CD4-positive, alpha-beta T cell treated with Interleukin-12 subunit alpha and Interleukin-12 subunit beta, for 1 hour (primary cell): ENCODE measurements around the gene RDH8.
A peak's percentile ranks its signal among the peaks of the same experiment; 100 is the strongest.
"Not testable (repeated sequence)": the region's sequence is repeated elsewhere in the genome, so short reads cannot be mapped to it uniquely, and the experiment has no call there.

ENCODE experiments used
- DNase-seq: peaks from one replicate; pipeline ENCODE4 v3.0.0-alpha.2; 2020

RDH8 gene

DNA sequence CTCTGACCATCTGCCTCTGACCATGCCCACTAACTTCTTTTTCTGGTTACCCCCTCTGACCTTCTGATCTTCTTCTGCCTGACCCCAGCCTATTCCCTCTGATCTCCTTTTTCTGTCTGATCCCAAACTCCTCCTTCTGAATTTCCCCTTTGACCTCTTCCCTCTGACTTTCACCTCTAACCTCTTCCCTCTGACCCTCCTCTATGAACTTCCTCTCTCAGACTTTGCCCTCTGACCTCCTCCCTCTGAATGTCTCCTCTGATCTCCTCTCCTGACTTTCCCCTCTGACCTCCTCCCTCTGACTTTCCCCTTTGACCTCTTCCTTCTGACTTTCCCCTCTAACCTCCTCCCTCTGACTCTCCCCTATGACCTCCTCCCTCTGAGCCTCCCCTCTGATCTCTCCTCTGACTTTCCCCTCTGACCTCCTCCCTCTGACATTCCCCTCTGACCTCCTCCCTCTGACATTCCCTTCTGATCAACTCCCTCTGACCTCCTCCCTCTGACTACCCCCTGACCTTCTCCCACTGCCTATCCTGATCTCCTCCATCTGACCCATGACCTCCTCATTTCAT is 6.4 kb upstream of the RDH8 start:
- DNase-seq = no peak

- no peak for DNase-seq
Measured at GRCh38 chr19:10007371-10008183, 5.7 kb upstream of the RDH8 start.

DNA sequence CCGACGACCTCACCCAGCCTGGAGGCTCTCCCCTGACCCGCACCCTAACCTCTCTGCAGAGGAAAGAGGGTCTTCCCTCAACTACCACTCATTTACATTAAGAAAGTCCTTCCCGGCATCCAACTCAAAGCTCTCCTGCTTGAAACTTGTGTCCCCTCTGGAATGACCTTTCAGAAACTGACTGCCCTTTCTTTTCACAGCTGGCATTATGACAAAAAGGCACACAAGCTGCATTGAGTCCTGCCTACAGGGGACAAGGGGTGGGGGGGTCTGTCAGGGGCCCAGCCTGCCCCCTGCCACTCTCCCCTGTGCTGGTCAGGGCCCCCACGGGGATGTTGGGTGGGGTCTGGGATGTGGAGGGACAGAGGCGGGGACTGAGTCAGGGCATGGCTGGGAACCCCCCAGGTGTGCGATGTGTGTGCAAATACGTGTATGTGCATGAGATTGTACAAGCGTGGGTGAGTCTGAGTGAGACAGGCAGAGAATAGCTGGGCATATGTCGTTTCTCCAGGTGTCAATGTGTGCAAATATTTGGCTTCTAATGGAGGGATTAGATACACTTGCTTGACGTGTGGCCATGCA is 5.0 kb upstream of the RDH8 start:
- no peak for DNase-seq

GRCh38 chr19:10009714-10010224 is 3.5 kb upstream of the RDH8 start:
- DNase-seq = no peak

DNA sequence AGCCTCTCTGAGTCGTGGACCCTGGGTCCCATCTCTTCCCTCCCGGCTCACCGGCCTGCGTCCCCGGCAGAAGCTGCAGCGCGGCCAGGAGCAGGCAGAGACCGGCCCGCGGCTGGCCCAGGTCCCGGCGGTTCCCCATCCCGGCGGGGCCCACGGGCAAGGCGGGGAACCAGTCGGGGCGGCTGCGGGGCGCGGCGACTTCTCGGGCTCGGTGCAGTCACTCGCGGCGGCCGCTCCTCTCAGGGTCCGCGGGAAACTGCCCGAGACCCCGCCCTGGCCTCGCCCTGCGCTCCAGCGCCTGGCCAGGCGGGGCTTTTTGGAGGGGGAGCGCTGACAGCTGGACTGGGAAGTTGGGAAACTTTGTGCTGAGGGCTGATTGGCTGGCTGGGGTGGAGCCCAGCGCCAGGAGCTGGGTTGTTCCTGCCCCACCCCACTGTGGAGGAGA is 3.0 kb upstream of the RDH8 start, which contains the start of gene COL5A3:
Gene COL5A3, minus strand, starts transcription at position 258 of the 445 bp plus-strand sequence. Its CDS starts 119 bp downstream, at position 139.
- DNase-seq = no peak

GRCh38 chr19:10010939-10011338 is 2.3 kb upstream of the RDH8 start:
- no peak for DNase-seq

- no peak for DNase-seq
Measured at GRCh38 chr19:10011974-10012373, 1.3 kb upstream of the RDH8 start.

DNA sequence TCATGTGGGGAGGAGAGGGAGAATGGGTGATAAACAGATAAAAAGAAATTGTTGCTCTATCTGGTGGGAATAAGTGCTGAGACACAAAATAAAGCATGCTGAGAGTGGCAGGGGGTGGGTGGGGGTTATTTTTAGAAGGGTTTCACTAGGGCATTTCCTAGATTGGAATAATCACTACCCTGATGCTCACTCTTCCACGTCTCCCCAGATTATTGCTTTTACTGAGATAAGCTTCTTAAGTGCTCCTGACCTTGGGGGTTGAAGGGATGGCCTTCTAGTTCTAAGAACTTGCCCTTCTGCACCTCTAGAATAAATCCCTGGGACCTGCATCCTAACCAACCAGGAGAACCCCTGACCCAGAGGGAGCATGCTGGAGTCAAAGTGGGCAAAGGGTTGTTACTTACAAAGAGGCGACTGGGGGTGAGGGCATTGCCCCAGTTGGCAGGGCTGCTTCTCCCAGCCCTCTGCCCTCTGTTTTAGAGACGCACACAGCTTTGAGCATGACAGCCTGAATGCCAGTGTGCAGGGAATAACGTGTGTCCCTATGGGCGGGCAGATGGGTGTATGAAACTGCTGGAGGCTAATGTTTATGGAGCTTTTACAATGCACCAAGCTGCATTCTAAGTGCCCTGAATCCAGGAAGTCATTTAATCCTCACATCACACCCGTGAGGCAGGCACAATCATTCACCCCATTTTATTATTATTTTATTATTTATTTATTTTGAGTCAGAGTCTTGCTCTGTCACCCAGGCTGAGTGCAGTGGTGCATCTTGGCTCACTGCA is 743 bp downstream of the RDH8 start:
- DNase-seq = no peak

- no peak for DNase-seq
Measured at GRCh38 chr19:10018263-10018662, 5.0 kb downstream of the RDH8 start.

- no peak for DNase-seq
Measured at GRCh38 chr19:10018786-10019185, 5.5 kb downstream of the RDH8 start.

GRCh38 chr19:10019246-10019645 is 6.0 kb downstream of the RDH8 start:
- DNase-seq = no peak

DNA sequence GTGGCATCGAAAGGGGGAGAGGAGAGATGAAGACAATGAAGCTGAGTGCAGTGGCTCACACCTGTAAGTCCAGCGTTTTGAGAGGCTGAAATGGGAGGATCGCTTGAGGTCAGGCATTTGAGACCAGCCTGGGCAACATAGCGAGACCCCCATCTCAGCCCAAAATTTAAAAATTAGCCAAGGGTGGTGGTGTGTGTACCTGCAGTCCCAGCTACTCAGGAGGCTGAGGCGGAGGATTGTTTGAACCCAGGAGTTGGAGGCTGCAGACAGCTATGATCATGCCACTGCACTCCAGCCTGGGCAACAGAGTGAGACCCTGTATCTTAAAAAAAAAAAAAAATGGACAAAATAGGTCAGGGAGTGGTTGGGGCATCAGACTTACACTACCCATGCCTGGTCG is 7.6 kb downstream of the RDH8 start:
- no peak for DNase-seq

- DNase-seq = no peak
Measured at GRCh38 chr19:10021446-10021845, 8.2 kb downstream of the RDH8 start.

GRCh38 chr19:10021863-10022262 is 8.6 kb downstream of the RDH8 start:
- DNase-seq = no peak

- DNase-seq = not testable (repeated sequence)
Measured at GRCh38 chr19:10023096-10023495, 9.8 kb downstream of the RDH8 start.

GRCh38 chr19:10026744-10027143 is 13.5 kb downstream of the RDH8 start:
- DNase-seq = no peak

DNA sequence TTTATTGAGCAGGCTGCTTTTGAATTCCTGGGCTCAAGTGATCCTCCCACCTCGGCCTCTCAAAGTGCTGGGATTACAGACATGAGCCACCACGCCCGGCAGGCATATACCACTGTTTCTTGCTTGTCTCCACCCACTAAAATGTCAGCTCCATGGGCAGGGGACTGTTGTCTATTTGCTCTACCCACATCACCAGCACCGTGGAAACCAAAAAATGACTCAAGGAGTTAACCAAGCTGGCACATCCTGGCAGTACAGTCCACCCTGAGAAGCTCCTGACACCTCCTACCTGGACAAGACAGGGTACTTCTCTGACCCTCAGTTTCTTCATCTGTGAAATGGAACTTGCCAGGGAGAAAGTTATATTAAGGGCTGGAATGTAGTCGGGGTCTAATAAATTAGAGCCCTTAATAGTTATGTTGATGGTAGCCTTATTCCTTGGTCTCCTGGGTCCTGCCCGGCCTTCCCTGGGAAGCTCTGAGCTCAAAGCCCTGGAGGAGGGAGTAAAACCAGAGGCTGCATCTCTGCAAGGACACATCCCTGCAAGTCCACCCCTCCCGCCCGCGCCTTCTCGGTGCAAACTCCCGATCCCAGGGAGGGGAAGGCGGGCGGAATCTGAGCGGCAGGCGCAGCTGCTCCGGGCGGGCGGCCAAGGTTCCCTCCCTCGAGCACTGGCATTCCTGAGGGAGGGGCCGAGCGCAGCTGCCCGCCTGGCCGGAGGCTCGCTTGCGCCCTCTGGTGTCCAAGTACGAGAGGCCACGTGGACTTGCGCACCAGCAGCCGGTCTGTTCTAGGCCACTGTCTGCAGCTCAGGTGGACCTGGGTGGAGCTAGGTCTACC is 14.1 kb downstream of the RDH8 start:
- DNase-seq = peak; percentile 80

- no peak for DNase-seq
Measured at GRCh38 chr19:10033614-10034013, 20.3 kb downstream of the RDH8 start.

DNA sequence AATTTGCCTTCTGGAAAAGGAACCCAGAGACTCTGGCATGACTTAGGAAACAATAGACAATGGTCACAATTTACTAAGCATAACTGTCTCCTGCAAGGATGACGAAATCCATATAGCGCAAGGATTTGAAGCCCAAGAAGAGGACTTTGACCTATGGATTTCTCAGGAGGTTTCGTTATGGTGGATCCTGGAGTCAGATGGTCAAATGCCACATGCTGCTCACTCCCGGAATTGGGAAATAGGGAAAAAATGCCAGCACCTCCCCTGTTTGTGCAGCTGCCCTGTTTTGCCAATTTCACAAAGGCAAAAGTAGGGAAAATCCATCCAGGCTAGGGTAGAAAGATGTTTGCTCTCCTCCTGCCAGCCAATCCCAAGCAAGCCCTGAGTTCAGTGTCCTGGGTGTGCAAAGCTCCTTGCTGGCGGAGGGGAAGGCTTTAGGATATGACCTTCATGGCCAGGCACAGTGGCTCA is 23.4 kb downstream of the RDH8 start:
- no peak for DNase-seq

DNA sequence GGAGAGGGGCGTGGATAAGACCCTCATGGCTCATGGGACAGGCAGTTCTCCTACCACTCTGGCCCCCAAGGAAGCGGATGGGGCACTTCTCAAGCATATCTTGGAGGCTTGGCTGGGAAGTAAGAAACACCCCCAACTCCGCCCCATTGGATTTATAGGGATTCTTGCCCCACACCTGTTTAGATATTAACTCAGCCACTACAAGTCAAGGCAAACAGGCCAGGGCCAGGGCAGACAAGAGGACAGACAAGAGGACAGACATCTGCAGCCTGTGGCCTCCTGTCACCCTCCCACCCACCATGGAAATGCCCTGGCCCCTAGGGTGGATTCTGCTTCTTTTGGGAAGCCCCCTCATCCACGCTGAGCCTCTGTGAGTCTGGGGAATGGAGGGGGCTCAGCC is 24.1 kb downstream of the RDH8 start:
- no peak for DNase-seq

- DNase-seq = no peak
Measured at GRCh38 chr19:10037809-10038208, 24.5 kb downstream of the RDH8 start.
